WTC11 (cell line): ENCODE measurements around the gene CDR2. TPM values are rescaled to one million over a fixed set of nuclear protein-coding genes. Genes with fewer than 3 reads are reported as not detected.

ENCODE experiments used
- ATAC-seq: fragments of 200-7000 bp; cut with Tn5 transposase; 2 replicates; pipeline ENCODE4 v1.10.0; 2021; ENCODE audit warnings: mild to moderate bottlenecking, moderate library complexity
- Bru-seq: library from RNA; stranded (reverse); fragments of 400-500 nt; gene quantifications from one replicate; lab custom pipeline; 2021; lab: Mats Ljungman, UMichigan
- CTCF ChIA-PET: fragments of 300-600 bp; sonication (Branson Sonifier 250); formaldehyde crosslinking; loops from one replicate; lab custom pipeline; 2021; ENCODE audit warnings: antibody characterized with exemption; lab: Charles Lee
- POLR2A ChIA-PET: fragments of 350-600 bp; sonication (Branson Sonifier 250); formaldehyde crosslinking; loops from one replicate; lab custom pipeline; 2021; ENCODE audit warnings: antibody characterized with exemption; lab: Charles Lee
- DNase-seq: peaks from one replicate; pipeline ENCODE4 v3.0.0; 2021; ENCODE audit warnings: low spot score
- H3K27ac Mint-ChIP-seq: 2 replicates; pipeline ENCODE4 v1.8.0; 2021; ENCODE audit warnings: mixed read lengths
- H3K27me3 Mint-ChIP-seq: 2 replicates; pipeline ENCODE4 v1.8.0; 2021; ENCODE audit warnings: low read depth, mild to moderate bottlenecking, moderate library complexity, mixed read lengths
- H3K36me3 Mint-ChIP-seq: 2 replicates; pipeline ENCODE4 v1.8.0; 2021; ENCODE audit warnings: mixed read lengths
- H3K4me1 Mint-ChIP-seq: 2 replicates; pipeline ENCODE4 v1.8.0; 2022; ENCODE audit warnings: mixed read lengths
- H3K4me3 Mint-ChIP-seq: 2 replicates; pipeline ENCODE4 v1.8.0; 2021; ENCODE audit warnings: mild to moderate bottlenecking, moderate library complexity, mixed read lengths
- H3K9me3 Mint-ChIP-seq: 2 replicates; pipeline ENCODE4 v1.8.0; 2021; ENCODE audit warnings: mixed read lengths
- ARID4B ChIP-seq: sonication (generic); formaldehyde crosslinking; IDR thresholded peaks from 2 replicates; pipeline ENCODE4 v1.8.0; 2023; ENCODE audit warnings: missing genetic modification reagents, mild to moderate bottlenecking, borderline replicate concordance
- CTCF ChIP-seq: fragments of 200-600 bp; IDR thresholded peaks from 2 replicates; pipeline ENCODE4 v1.8.0; 2022; ENCODE audit warnings: antibody characterized with exemption
- E2F4 ChIP-seq: sonication (generic); formaldehyde crosslinking; IDR thresholded peaks from 2 replicates; pipeline ENCODE4 v1.8.1; 2022; ENCODE audit warnings: low read depth, mild to moderate bottlenecking, moderate library complexity, missing genetic modification reagents, borderline replicate concordance
- FOXP1 ChIP-seq: sonication (generic); formaldehyde crosslinking; IDR thresholded peaks from 2 replicates; pipeline ENCODE4 v1.8.0; 2022; ENCODE audit warnings: missing genetic modification reagents, mild to moderate bottlenecking, moderate library complexity, borderline replicate concordance
- KAT7 ChIP-seq: sonication (generic); formaldehyde crosslinking; IDR thresholded peaks from 2 replicates; pipeline ENCODE4 v1.8.1; 2023; ENCODE audit warnings: missing genetic modification reagents, mild to moderate bottlenecking, borderline replicate concordance
- MAX ChIP-seq: sonication (generic); formaldehyde crosslinking; IDR thresholded peaks from 2 replicates; pipeline ENCODE4 v1.8.0; 2022; ENCODE audit warnings: mild to moderate bottlenecking, missing genetic modification reagents
- NFYB ChIP-seq: sonication (generic); formaldehyde crosslinking; conservative IDR thresholded peaks from 2 replicates; pipeline ENCODE4 v1.8.0; 2022; ENCODE audit warnings: low read depth, missing genetic modification reagents
- PRDM15 ChIP-seq: sonication (generic); formaldehyde crosslinking; IDR thresholded peaks from 2 replicates; pipeline ENCODE4 v1.8.0; 2022; ENCODE audit warnings: missing genetic modification reagents
- SP1 ChIP-seq: sonication (generic); formaldehyde crosslinking; conservative IDR thresholded peaks from 2 replicates; pipeline ENCODE4 v1.8.1; 2022; ENCODE audit warnings: missing genetic modification reagents
- ZBTB43 ChIP-seq: sonication (generic); formaldehyde crosslinking; IDR thresholded peaks from 2 replicates; pipeline ENCODE4 v1.8.1; 2023; ENCODE audit warnings: mild to moderate bottlenecking, missing genetic modification reagents
- ZSCAN18 ChIP-seq: fragments of 250-450 bp; sonication (Bioruptor Pico); IDR thresholded peaks from 2 replicates; pipeline ENCODE4 v2.1.2; 2022; ENCODE audit warnings: mild to moderate bottlenecking, moderate library complexity
- long read RNA-seq, 3 experiments: library from RNA in 1 of 3; library from capped mRNA in 1 of 3; library from polyadenylated mRNA in 1 of 3; unstranded in 2 of 3; stranded (forward) in 1 of 3; transcript quantifications; one replicate each; pipeline ENCODE4 v2.0.0, GENCODE V29; 2021
- total RNA-seq: library from RNA; stranded (reverse); gene quantifications from 3 replicates; pipeline ENCODE4 v1.2.3, GENCODE V29; 2021

The CDR2 gene
- total RNA-seq (25.4 to 40.9 TPM (median 29.1 TPM) in 3 replicates), Bru-seq, nascent RNA (percentile 89 among the genes with signal in this experiment)
- long read RNA-seq, experiment 1, transcript CDR2-201 (5 exons, 2,702 nt), result major isoform, 145 of 187 reads
- long read RNA-seq, experiment 1, transcript CDR2-202 (4 exons, 711 nt), result minor isoform, 9 of 187 reads
- long read RNA-seq, experiment 1, partial matches to known transcripts, result 7 of 187 reads
- long read RNA-seq, experiment 1, other reads (novel, unspliced or antisense), result 26 of 187 reads
- long read RNA-seq, experiment 2, transcript CDR2-201 (5 exons, 2,702 nt), result major isoform, 21 of 42 reads
- long read RNA-seq, experiment 2, partial matches to known transcripts, result 5 of 42 reads
- long read RNA-seq, experiment 2, other reads (novel, unspliced or antisense), result 14 of 42 reads
- long read RNA-seq, experiment 3, partial matches to known transcripts, result 0 of 3 reads
- long read RNA-seq, experiment 3, other reads (novel, unspliced or antisense), result 3 of 3 reads

GRCh38 chr16:22374311-22375116, at the start of gene CDR2:
CDR2 (minus strand) TSS chr16:22374619; CDS start chr16:22374309, 310 bp downstream.
- DNase-seq (peak; percentile 99), ATAC-seq (peak; percentile 95)
- Mint-ChIP-seq H3K4me1 (peaks cover 52% of the 10 kb centered on the region), H3K27me3 (peaks cover 16% of the 10 kb centered on the region), H3K27ac (peak within 1 kb of the TSS; percentile 92), H3K36me3 (peaks cover 7% of the 10 kb centered on the region), H3K9me3 (no peaks in the 10 kb centered on the region), H3K4me3 (peak within 1 kb of the TSS; percentile 90)
- ChIA-PET CTCF (interaction anchor here (0.8 to 1.0 kb wide), 2 partner anchors 53 to 1215 kb away, joined by 3 to 6 read pairs; no protein-coding TSS in a partner anchor), POLR2A (interaction anchor here (0.8 to 1.5 kb wide), 2 partner anchors 12 to 1216 kb away, joined by 3 to 12 read pairs; partner anchors contain the start of gene LDAF1)
- 0 out of 2 replicates have a peak, but pooled peaks have one; percentile 30 for TF ChIP-seq FOXP1
- TF ChIP-seq E2F4, result no peak
- 0 out of 2 replicates have a peak, but pooled peaks have one; percentile 34 for TF ChIP-seq ARID4B (CRISPR knock-in tag)
- TF ChIP-seq SP1 (CRISPR knock-in tag), result peak; percentile 64; the same call in 1 of the 2 replicates
- peak; percentile 48; the same call in 1 of the 2 replicates for TF ChIP-seq MAX (CRISPR knock-in tag)
- TF ChIP-seq ZSCAN18 (CRISPR knock-in tag), result no peak
- 0 out of 2 replicates have a peak, but pooled peaks have one; percentile 6 for TF ChIP-seq PRDM15
- TF ChIP-seq ZBTB43 (CRISPR knock-in tag), result peak; percentile 87; the same call in 1 of the 2 replicates
- TF ChIP-seq CTCF, result no peak
- TF ChIP-seq KAT7 (CRISPR knock-in tag), result 0 out of 2 replicates have a peak, but pooled peaks have one; percentile 42
- peak; percentile 91 for TF ChIP-seq NFYB (CRISPR knock-in tag)
